ENCODE results near the gene LRRC36. TPM values are rescaled to one million over a fixed set of nuclear protein-coding genes. Genes with fewer than 3 reads are reported as not detected.

The LRRC36 gene
- total and polyA plus RNA-seq, 2 of the 13 experiments (the other 11 are each of a cell fraction or from before 2014, with no cell fraction given), result 0.12 to 0.15 TPM

- TF ChIP-seq ZNF232 (CRISPR knock-in tag; IDR thresholded peaks at IDR 0.05; ENCODE audit: borderline replicate concordance) (peak; percentile 83; the same call in 1 of the 2 replicates), ATAD3A (CRISPR knock-in tag; IDR thresholded peaks at IDR 0.05) (0 out of 2 replicates have a peak, but pooled peaks have one; percentile 33), ZNF234 (CRISPR knock-in tag; conservative IDR thresholded peaks at IDR 0.05) (0 out of 2 replicates have a peak, but pooled peaks have one; percentile 54), FOXK2 (IDR thresholded peaks at IDR 0.05) (no peak), KAT8 (CRISPR knock-in tag; IDR thresholded peaks at IDR 0.05) (peak; percentile 43; the same call in 1 of the 2 replicates), ZNF569 (CRISPR knock-in tag; IDR thresholded peaks at IDR 0.05; ENCODE audit: borderline replicate concordance) (peak; percentile 94; the same call in 1 of the 2 replicates), ZNF891 (CRISPR knock-in tag; IDR thresholded peaks at IDR 0.05) (peak; percentile 95), ZSCAN25 (CRISPR knock-in tag; IDR thresholded peaks at IDR 0.05) (peak; percentile 55), ZNF24 (IDR thresholded peaks at IDR 0.05) (no peak), POLR2AphosphoS2 (IDR thresholded peaks at IDR 0.05; ENCODE audit: low read depth, low read length) (no peak), ZNF17 (CRISPR knock-in tag; IDR thresholded peaks at IDR 0.05) (peak; percentile 41; the same call in 1 of the 2 replicates), ZMYM2 (CRISPR knock-in tag; IDR thresholded peaks at IDR 0.05) (no peak), PREB (CRISPR knock-in tag; IDR thresholded peaks at IDR 0.05) (0 out of 2 replicates have a peak, but pooled peaks have one; percentile 32), HDAC1 (CRISPR knock-in tag; IDR thresholded peaks at IDR 0.05) (peak; percentile 93), ZNF253 (CRISPR knock-in tag; IDR thresholded peaks at IDR 0.05; ENCODE audit: borderline replicate concordance) (no peak), ZNF709 (CRISPR knock-in tag; IDR thresholded peaks at IDR 0.05) (peak; percentile 96), AKAP8 (CRISPR knock-in tag; IDR thresholded peaks at IDR 0.05) (peak; percentile 64; the same call in 1 of the 2 replicates), BRF2 (CRISPR knock-in tag; IDR thresholded peaks at IDR 0.05) (no peak; the same call in 1 of the 2 replicates), HNRNPL (IDR thresholded peaks at IDR 0.05; ENCODE audit: low read depth, low read length) (no peak), KDM5A (IDR thresholded peaks at IDR 0.05; ENCODE audit: borderline replicate concordance, low read length) (no peak), ZBTB7B (CRISPR knock-in tag; IDR thresholded peaks at IDR 0.05) (0 out of 2 replicates have a peak, but pooled peaks have one; percentile 11), DPF2 (CRISPR knock-in tag; IDR thresholded peaks at IDR 0.05; ENCODE audit: borderline replicate concordance, low read depth) (peak; percentile 18; the same call in 1 of the 2 replicates), ZNF784 (CRISPR knock-in tag; IDR thresholded peaks at IDR 0.05; ENCODE audit: borderline replicate concordance) (no peak), MTF2 (CRISPR knock-in tag; IDR thresholded peaks at IDR 0.05; ENCODE audit: borderline replicate concordance) (no peak), ZBTB25 (CRISPR knock-in tag; IDR thresholded peaks at IDR 0.05) (peak; percentile 35; the same call in 1 of the 2 replicates)
Measured at GRCh38 chr16:67430504-67430976, 103.9 kb downstream of the LRRC36 start (continued).
